Measurements from ENCODE around the gene C1orf198. TPM values are rescaled to one million over a fixed set of nuclear protein-coding genes. Genes with fewer than 3 reads are reported as not detected.

C1orf198 gene
- total and polyA plus RNA-seq, 2 of the 4 experiments (the other 2 are of a cell fraction): 67.4 to 76.2 TPM

GRCh38 chr1:230898144-230898543 lies 29.8 kb upstream of the C1orf198 start:
- H2AK5ac ChIP-seq (ENCODE audit: low read depth, low read length): no peak overlapping the region
- dilution Hi-C loops (cut with HindIII; ENCODE audit: low sequenced_read_pairs, unreplicated experiment): no loop called here

More at GRCh38 chr1:230898144-230898543, 29.8 kb upstream of the C1orf198 start:
- ATAC-seq (ENCODE audit: low read depth) (no peak), DNase-seq (no peak)
- H3K9ac ChIP-seq (ENCODE audit: low read depth, low read length): no peak overlapping the region
- H3K79me1 ChIP-seq (ENCODE audit: low read depth in 1 of 2, low read length in 2 of 2): no peaks in the 10 kb centered on the region
- no peak overlapping the region for H2AK9ac ChIP-seq (replicated peaks; ENCODE audit: low read depth, low read length, poor library complexity)
- H4K5ac ChIP-seq (ENCODE audit: low read depth, low read length): peak overlapping the region; percentile 43
- no peaks in the 10 kb centered on the region for H3K36me3 ChIP-seq (ENCODE audit: control insufficient read depth, insufficient read depth, low read length)
- in situ Hi-C loops (cut with MboI; ENCODE audit: low sequenced_read_pairs) (no loop called here), intact Hi-C loops (cut with micrococcal nuclease) (no loop called here)
- H2BK5ac ChIP-seq (ENCODE audit: low read depth, low read length, poor library complexity, severe bottlenecking): no peak overlapping the region
- H4K8ac ChIP-seq (ENCODE audit: low read depth in 2 of 2, low read length in 2 of 2): peak overlapping the region in 1 of 2 experiments; percentile 50; a peak in 2 of 4 replicates
- ChIA-PET CTCF (no interaction called here), POLR2A (ENCODE audit: unreplicated experiment) (no interaction called here)
- H3K9me1 ChIP-seq (ENCODE audit: insufficient read depth, low read length): no peaks in the 10 kb centered on the region; the same call in 1 of the 2 replicates
- H3K23ac ChIP-seq (ENCODE audit: low read depth, low read length): no peak overlapping the region
- WGBS, 2 experiments (ENCODE audit: extremely low coverage in 2 of 2, insufficient read length in 1 of 2): 100% methylated on average over 2 of the region's 4 CpGs; no CpG with 5 or more reads in 1 of the 2 experiments
- H2AFZ ChIP-seq (replicated peaks; ENCODE audit: low read length, poor library complexity): no peak overlapping the region
- peak overlapping the region; percentile 21 for H2BK20ac ChIP-seq (ENCODE audit: low read depth, low read length)
- no peaks in the 10 kb centered on the region for H3K27me3 ChIP-seq (ENCODE audit: control insufficient read depth, insufficient read depth, low read length)
- peak overlapping the region; percentile 31; the same call in 1 of the 3 replicates for H2BK15ac ChIP-seq (ENCODE audit: low read depth, low read length)
- no peak overlapping the region for H3K56ac ChIP-seq (ENCODE audit: extremely low read depth, insufficient read depth, low read length)
- no peak overlapping the region for H3K14ac ChIP-seq (replicated peaks; ENCODE audit: low read depth, low read length)
- H4K20me1 ChIP-seq (ENCODE audit: insufficient read depth, low read length): no peaks in the 10 kb centered on the region
- H3K4ac ChIP-seq (ENCODE audit: low read depth, low read length): peak overlapping the region; percentile 41
- H3K4me3 ChIP-seq (ENCODE audit: insufficient read depth, low read depth, low read length): no peak overlapping the region
- H3K4me1 ChIP-seq (ENCODE audit: control insufficient read depth, insufficient read depth, low read length): peaks cover 9% of the 10 kb centered on the region
- no peaks in the 10 kb centered on the region for H3K9me3 ChIP-seq (ENCODE audit: control insufficient read depth, insufficient read depth, low read length)
- peak overlapping the region; percentile 65 for H2BK120ac ChIP-seq (ENCODE audit: low read depth, low read length)
- no TSS peak for BruUV-seq (replicated peaks)
- H4K91ac ChIP-seq (ENCODE audit: insufficient read depth, low read depth, low read length): peak overlapping the region; percentile 63; the same call in 1 of the 2 replicates
- no peak for TF ChIP-seq USF2 (IDR thresholded peaks at IDR 0.05; ENCODE audit: low read depth, low read length)
- no peak for TF ChIP-seq CHD1 (IDR thresholded peaks at IDR 0.05; ENCODE audit: low read depth, low read length)
- no peak for TF ChIP-seq SMC3 (IDR thresholded peaks at IDR 0.05; ENCODE audit: low read depth, low read length)
- no peak for TF ChIP-seq CEBPB (IDR thresholded peaks at IDR 0.05; ENCODE audit: low read depth, low read length)
- TF ChIP-seq RFX5 (IDR thresholded peaks at IDR 0.05; ENCODE audit: low read depth, low read length): no peak
- TF ChIP-seq MXI1 (IDR thresholded peaks at IDR 0.05; ENCODE audit: borderline replicate concordance, low read depth, low read length): no peak
- H3K27ac ChIP-seq (ENCODE audit: insufficient read depth, low read length): no peak overlapping the region
- H3K18ac ChIP-seq (ENCODE audit: low read depth, low read length): peak overlapping the region; percentile 62
- H3K4me2 ChIP-seq (ENCODE audit: low read depth, low read length): no peak overlapping the region

Measured in IMR-90 (cell line).